Stimulated activated CD8-positive, alpha-beta memory T cell treated with anti-CD3 and anti-CD28 coated beads, Interleukin-2, amount 100 ng/mL, for 1 hour (primary cell): ENCODE results near the gene USP25.

ENCODE experiments used
- DNase-seq, 2 donors: peaks; one replicate each; pipeline ENCODE4 v3.0.0-alpha.2; 2020; ENCODE audit warnings: low read depth in 2 of 2

USP25 gene

DNA sequence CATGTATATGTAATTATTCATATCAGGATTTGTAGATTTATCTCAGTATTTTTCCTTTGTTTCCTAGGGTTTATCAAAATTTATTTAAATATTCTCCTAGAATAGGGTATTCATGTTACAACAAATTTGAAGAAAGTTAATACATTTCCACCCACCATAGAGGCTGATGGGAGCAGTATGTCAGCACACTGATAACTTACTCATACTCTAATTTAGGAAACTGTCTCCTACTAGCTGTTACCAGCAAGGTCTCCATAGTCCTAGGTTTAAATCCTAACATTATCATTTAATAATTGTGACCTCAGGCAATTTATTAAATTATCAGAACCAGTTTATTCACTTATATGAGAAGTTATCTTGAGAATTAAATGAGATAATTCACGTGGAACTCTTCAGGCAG is 127.0 kb downstream of the USP25 start:
- DNase-seq, result no peak

DNA sequence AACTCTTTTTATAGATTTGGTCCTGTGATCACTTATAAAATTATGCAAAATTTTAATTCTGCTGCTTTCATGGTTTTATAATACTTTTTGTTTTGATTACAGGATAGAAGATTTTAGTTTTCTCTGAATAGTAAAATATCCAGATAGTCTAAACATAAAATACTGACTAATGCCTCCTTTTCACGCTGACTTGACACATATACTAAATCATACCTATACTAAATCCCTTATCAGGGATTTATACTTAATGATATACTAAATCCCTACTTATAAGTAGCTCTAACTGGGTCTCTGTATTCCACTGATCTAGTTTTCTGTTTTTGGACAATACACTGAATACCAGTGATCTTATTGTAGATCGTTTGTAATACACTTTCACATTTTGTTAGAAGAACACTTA is 128.0 kb downstream of the USP25 start:
- no peak for DNase-seq

DNA sequence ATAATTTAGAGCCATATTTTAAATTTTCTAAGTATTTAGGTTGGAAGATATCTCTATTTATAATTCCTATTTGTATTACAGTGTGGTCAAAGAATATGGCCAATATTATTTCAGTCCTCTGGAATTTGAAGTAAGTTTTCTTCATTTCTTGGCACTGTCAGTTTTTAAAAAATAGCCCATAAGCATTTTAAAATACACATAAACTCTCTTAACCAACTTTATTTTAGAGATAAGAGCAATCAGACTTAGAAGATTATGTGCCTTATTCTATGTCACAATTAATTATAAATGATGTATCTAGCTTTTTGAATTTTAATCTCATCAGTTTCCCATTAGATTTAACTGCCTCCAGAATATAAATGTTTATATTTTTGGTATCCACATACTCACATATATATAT is 130.8 kb downstream of the USP25 start:
- DNase-seq, result no peak

DNA sequence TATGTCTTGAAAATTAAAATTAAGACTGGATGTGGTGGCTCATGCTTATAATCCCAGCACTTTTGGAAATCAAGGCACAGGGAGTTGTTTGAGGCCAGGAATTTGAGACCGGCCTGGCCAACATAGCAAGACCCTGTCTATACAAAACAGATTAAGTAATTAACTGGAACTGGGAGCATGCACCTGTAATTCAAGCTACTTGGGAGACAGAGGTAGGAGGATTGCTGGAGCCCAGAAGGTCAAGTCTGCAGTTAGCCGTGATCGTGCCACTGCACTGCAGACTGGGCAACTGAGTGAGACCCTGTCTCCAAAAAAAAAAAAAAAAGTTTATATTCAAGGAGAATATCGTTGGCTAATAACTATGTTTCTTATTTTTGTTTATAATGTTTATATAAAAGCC is 139.2 kb downstream of the USP25 start:
- DNase-seq, result no peak

DNA sequence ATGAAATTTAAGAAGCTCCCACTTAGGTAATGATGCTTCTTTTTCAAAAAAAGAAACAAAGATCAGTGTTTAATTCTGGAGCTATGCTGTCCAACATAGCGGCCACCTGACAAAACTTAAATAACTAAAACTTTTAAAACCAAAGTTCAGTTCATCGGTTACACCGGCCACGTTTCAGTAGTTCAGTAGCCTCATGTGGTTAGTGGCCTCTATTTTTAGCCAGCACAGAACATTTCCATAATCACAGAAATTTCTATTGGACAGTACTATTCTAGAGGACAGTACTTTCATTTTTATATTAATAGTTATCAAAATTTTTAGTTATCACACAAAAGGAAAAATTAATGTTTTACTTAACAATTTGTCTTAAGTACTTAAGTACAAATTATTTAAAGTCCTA is 141.0 kb downstream of the USP25 start:
- no peak for DNase-seq

DNA sequence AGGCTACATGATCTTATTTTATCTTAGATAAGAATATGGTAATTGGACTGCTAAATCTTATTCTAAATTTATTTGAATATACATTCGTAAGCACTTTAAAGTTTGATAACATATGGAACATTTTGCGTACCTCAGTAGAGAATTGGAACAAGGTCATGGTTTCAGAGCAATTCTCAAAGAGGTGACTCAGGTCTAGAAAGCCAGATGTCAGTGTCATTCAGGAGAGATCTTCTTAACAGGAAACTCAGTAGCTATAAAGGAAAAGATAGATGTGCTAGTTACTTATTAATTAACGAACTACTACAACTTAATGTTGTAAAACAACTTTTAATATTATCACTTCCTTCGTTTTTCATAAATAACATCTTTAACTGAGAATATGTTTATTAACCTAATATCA is 142.5 kb downstream of the USP25 start:
- DNase-seq, result no peak

DNA sequence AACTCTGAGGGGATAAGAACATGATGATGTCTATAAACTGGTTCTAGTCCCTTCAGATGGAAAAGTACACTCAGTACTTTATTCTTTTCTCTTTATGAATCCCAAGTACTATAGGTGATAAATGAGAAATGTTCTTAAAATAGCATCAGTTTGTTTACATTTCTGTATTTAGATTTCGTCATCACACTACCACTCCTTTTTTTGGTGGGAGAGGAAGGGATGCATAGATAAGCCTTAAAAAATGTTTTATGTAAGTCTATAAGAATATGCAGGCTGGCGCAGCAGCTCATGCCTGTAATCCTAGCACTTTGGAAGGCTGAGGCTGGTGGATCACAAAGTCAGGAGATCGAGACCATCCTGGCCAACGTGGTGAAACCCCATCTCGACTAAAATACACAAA is 144.8 kb downstream of the USP25 start:
- DNase-seq, result no peak

DNA sequence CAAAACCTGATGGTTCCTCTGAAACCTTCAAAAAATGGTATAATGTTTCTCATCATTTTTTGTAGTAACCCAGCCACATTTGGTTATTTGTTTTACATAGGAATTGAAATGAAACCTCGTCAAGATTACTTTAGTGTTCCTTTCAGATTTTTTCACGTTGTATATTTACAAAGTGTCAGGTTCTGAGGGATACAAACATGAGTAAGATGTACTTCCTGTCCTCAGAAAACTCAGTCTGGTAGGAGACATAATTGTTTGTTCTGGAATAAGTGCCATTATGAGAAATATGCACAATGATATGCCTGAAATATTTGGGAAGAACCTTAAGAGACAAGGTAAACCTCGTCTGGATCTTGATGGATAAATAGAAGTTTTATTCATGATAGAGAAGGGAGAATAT is 145.5 kb downstream of the USP25 start:
- DNase-seq, result no peak

DNA sequence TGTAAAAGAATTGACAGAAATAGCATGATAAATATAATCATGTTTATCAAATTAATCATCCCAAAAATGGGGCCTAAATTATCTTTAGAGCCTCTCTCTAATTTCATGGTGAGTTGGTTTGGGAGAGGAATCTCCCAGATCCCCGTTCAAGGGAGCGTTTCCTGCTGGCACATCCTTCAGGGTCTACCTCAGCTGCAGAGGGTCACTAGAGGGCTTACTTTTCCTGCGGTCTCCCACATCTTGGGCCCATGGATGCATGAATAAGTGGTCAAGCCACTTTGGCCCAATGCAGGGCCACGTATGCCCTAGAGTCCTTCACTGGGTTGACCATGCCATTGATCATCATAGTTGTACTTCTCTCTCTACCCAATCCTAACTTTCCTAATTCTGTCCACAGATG is 164.1 kb downstream of the USP25 start:
- no peak for DNase-seq

DNA sequence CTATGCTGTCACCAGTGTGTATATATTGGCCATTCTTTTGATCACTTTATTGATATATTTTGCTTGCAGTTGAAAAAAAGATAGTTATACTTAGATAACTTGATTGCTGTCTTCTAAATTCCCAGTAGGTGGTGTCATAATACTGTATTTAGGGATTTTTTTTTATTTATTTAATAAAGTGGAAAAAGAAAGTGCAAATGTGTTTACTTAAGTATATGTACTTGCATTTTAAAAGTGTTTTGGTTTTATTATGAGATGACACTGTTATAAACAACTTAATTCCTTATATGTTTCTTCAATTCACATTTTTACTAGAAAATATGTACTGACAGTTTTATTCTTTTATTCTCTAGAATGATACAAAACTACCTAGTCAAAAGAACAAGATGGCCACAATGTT is 164.8 kb downstream of the USP25 start:
- no peak for DNase-seq

DNA sequence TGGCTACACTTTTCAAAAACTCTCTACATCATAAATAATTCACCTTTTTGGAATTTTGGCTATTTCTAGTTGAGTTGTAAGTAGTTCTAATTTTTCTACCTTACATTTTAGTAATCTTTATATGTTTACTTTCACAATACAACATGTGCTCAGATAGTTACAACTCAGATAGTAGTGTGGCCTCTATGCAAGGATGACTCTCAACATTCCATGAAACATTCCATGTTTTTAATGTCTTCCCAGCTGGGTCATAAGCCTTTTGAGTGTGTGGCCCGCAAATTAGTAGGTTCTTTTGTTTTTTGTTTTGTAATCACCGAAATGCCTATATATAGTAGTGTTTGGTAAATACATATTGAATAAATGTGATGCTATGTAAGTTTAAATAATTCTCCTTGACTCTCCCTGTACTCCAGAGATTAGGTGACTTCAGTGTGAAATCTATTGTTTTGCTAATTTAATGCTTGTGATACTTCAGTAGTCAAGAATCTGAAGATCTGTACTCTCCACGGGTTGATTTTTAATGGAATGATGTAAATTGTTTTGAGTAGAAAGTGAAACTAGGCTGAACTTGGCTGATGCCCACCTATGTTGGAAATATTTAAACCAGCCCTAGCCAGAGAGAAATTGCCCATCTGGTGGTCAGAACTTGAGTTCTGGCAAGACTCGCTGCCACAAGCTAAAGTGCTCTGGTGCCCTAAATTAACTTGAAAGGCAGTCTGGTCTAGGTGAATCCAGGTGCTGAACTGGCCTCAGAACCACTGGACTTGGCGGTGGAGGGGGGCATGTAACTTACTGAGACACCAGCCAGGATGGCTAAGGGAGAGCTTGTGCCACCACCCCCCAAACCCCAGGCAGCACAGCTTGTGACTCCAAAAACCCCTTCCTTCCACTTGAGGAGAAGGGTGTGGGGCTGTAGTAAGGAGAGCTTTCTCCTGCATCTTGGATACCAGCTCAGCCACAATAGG is 165.6 kb downstream of the USP25 start:
- no peak for DNase-seq

DNA sequence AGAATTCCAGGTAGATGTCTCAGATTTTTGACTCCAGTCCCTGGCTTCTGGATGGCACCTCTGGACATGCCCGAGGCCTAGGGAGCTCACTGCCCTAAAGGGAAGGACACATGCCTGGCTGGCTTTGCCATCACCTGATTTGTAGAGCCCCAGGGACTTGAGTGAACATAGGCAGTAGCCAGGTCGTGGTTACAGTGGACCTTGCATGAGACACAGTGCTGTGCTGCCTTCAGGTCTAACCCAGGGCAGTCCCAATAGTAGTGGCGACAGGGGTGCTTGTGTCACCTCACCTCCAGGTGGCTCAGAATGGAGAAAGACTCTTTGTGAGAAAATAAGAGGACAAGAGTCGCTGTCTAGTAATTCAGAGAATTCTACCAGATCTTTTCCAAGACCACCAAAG is 166.7 kb downstream of the USP25 start:
- DNase-seq, result no peak

DNA sequence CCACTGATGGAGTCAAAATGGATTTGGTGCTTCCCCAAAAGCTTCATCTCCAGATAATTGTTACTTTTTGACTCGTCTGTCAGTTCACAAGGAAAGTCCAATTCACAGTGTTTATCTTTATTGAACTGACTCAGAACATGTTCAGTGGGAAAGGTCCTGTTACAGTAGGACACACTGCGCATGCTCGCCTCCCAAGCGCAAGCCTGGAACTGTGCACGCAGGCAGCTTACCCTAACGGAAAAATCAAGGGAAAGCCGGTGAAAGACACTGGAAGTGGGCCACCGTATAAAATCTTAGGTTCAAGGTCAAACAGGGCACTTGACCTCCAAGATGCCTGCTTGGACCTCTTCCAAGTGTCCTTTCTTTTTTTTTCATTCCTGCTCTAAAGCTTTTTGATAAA is 174.6 kb downstream of the USP25 start:
- no peak for DNase-seq

DNA sequence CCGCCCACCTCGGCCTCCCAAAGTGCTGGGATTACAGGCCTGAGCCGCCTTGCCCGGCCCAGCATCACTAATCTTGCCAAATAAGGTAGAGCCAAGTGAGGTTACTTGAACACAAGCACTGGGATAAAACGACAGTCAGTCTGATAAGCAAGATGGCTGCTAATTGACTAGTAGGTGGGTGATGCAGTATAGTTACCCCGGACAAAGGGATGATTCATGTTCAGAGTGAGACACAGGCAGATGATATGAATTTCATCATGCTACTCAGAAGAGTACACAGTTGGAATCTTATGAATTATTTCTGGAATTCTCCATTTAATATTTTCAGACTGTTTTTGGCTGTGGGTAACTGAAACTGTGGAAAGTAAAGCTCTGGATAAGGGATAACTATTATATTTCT is 178.4 kb downstream of the USP25 start:
- DNase-seq, result no peak

DNA sequence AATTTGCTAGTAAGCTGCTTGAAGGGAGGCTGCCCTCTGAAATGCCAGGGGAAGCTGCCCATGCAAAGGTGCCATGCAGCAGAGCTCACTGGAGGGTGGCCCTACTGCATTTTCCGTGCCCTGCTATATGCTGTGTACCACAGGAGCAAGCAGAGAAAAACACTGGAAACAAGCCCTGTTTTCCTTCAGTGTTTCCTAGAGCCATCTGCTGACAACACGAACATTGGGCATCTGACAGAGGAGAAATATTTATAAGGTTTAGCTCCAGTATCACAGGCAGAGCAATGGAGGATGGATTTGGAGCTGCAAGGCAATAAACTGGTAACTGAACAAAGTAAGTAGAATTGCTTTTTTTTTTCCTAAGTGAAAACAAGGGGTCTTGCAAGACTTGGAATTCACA is 198.4 kb downstream of the USP25 start:
- DNase-seq, result no peak

DNA sequence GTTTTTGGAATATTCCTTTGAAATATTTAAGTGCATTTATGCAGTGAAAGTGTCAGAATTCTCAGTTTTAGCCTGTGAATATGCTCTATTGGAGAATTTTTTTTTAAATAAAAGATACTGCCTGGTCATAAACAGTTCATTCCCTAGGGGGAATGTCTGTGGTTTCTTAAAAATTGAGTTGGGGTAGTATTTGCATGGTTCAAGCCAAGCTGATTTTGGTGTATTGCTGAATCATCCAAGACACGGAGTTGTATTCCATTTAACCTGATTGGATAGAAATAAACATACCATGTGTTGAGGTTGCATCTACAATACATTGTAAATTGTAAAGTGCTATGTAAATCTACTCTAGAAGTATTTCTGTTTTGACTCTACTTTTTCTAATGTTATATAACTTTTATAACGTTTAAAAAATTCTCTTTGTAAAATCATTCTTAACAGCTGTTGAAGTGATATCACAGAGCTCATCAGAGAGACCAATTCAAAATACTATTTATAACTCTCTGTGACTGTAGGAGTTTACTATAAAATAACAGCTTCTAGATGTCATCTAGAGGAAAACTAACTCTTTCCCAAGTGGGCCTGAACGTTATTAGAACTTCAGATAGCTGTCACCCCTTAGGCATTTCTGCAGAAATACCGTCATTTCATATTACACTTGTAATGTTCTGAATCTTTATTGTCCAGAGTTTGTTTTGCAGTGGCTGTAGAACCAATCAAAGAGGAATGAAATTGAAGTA is 199.1 kb downstream of the USP25 start:
- DNase-seq, result no peak

DNA sequence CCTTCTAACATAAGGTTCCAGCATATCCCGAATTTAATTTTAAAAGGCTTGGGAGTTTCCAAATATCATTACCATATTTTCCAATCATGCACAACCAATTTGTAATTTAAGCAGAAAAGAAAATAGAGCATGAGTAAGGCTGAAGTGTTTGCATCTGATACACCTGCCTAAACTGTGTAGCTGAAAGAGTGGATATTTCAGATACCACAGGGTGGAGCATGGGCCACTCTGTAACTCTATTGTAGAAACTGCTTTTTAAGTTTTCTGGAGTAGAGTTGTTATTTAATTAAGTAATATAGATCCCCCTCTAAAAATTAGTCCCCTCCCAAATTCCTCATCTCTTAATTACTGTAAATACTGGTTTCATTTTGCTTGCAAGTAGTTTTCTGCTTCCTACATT is 199.8 kb downstream of the USP25 start:
- no peak for DNase-seq
